Uterus (tissue), 4 donors: ENCODE results near the gene DNMBP. TPM values are rescaled to one million over a fixed set of nuclear protein-coding genes. Genes with fewer than 3 reads are reported as not detected.

Source experiments
- DNase-seq, 2 donors: peaks; one replicate each; pipeline ENCODE4 v3.0.0-alpha.2; 2019 to 2020
- H3K27ac ChIP-seq, 2 donors: fragments of 200-600 bp; sonication (generic); 1 replicate in 1 of 2; 2 replicates in 1 of 2; pipeline ENCODE4 v1.5.1; 2016 to 2018
- H3K27me3 ChIP-seq, 2 donors: fragments of 200-600 bp; sonication (generic); one replicate each; pipeline ENCODE4 v1.5.1; 2018 to 2019; ENCODE audit warnings: control low read depth in 1 of 2
- H3K36me3 ChIP-seq, 2 donors: fragments of 200-600 bp; sonication (generic); one replicate each; pipeline ENCODE4 v1.5.1; 2019; ENCODE audit warnings: control low read depth in 1 of 2
- H3K4me1 ChIP-seq, 2 donors: fragments of 200-600 bp; sonication (generic); one replicate each; pipeline ENCODE4 v1.5.1; 2018 to 2019; ENCODE audit warnings: control low read depth in 1 of 2
- H3K4me3 ChIP-seq, 2 donors: fragments of 200-600 bp; sonication (generic); 1 replicate in 1 of 2; 2 replicates in 1 of 2; pipeline ENCODE4 v1.5.1; 2018 to 2019; ENCODE audit warnings: mild to moderate bottlenecking in 1 of 2
- H3K9me3 ChIP-seq, 2 donors: fragments of 200-600 bp; sonication (generic); one replicate each; pipeline ENCODE4 v1.5.1; 2019; ENCODE audit warnings: control low read depth in 1 of 2
- CTCF ChIP-seq, 4 experiments: fragments of 200-600 bp in 2 of 4; fragments of 450-650 bp in 2 of 4; sonication (generic) in 2 of 4; IDR thresholded peaks; one replicate each; pipeline ENCODE4 v1.5.1; 2016 to 2019; ENCODE audit warnings: antibody characterized with exemption in 4 of 4, mild to moderate bottlenecking in 2 of 4, moderate library complexity in 1 of 4
- POLR2A ChIP-seq, 2 donors: fragments of 450-650 bp; IDR thresholded peaks; one replicate each; pipeline ENCODE4 v1.6.1; 2016; ENCODE audit warnings: antibody characterized with exemption in 2 of 2, mild to moderate bottlenecking in 1 of 2, moderate library complexity in 1 of 2
- intact Hi-C: fragments of 100-400 bp; cut with DNase I; formaldehyde crosslinking; loops from one replicate; pipeline ENCODE4 v1.15.1; 2023; ENCODE audit warnings: low total_unique reads
- total RNA-seq, 4 donors: library from RNA; depleted of rRNA in 3 of 4; stranded (reverse); fragments of >200 nt in 3 of 4; gene quantifications; one replicate each; pipeline versions ENCODE4 v1.1.0 to v1.2.4, GENCODE V29; 2014 to 2023
- donor health status: DM: yes; HTN: yes; CAD: no.

The DNMBP gene
- total RNA-seq, 4 donors from 2014 or later: 5.9 to 34.9 (median 22.4) TPM

GRCh38 chr10:99996671-99997648, 12.8 kb downstream of the DNMBP start:
- Histone ChIP-seq H3K4me3 (no peak overlapping the region), H3K27ac (peak overlapping the region; percentile 46 to 66), H3K4me1 (peaks cover 0 to 6% of the 10 kb centered on the region in 2 donors), H3K9me3 (no peaks in the 10 kb centered on the region), H3K36me3 (no peaks in the 10 kb centered on the region), H3K27me3 (no peaks in the 10 kb centered on the region)
- intact Hi-C loops: loop anchor here (5.0 kb wide), 1 partner anchor 690 kb away; no protein-coding TSS in a partner anchor
- DNase-seq: no peak
- TF ChIP-seq CTCF (IDR thresholded peaks at IDR 0.05): no peak
- TF ChIP-seq POLR2A (IDR thresholded peaks at IDR 0.05): no peak

- H3K27ac ChIP-seq: peak overlapping the region in 1 of 2 donors; percentile 66
These were observed 14.0 kb downstream of the DNMBP start for GRCh38 chr10:99995713-99996112.

GRCh38 chr10:99995269-99995668, 14.5 kb downstream of the DNMBP start:
- TF ChIP-seq POLR2A (IDR thresholded peaks at IDR 0.05) (no peak), CTCF (IDR thresholded peaks at IDR 0.05) (no peak)

More at GRCh38 chr10:99995713-99996112, 14.0 kb downstream of the DNMBP start:
- Histone ChIP-seq H3K4me3 (no peak overlapping the region), H3K27me3 (no peaks in the 10 kb centered on the region), H3K9me3 (no peaks in the 10 kb centered on the region), H3K4me1 (peaks cover 0 to 6% of the 10 kb centered on the region in 2 donors), H3K36me3 (no peaks in the 10 kb centered on the region)
- no peak for DNase-seq
- TF ChIP-seq CTCF (IDR thresholded peaks at IDR 0.05): no peak
- intact Hi-C loops: loop anchor here (5.0 kb wide), 1 partner anchor 688 kb away; no protein-coding TSS in a partner anchor

GRCh38 chr10:99994801-99995200, 14.9 kb downstream of the DNMBP start:
- Histone ChIP-seq H3K27me3 (no peaks in the 10 kb centered on the region), H3K36me3 (no peaks in the 10 kb centered on the region), H3K27ac (peak overlapping the region in 1 of 2 donors; percentile 21), H3K4me1 (peaks cover 0 to 6% of the 10 kb centered on the region in 2 donors), H3K4me3 (no peak overlapping the region), H3K9me3 (no peaks in the 10 kb centered on the region)
- no peak for TF ChIP-seq CTCF (IDR thresholded peaks at IDR 0.05)
- no peak for TF ChIP-seq POLR2A (IDR thresholded peaks at IDR 0.05)
- no peak for DNase-seq
- intact Hi-C loops: loop anchor here (5.0 kb wide), 1 partner anchor 688 kb away; no protein-coding TSS in a partner anchor

More at GRCh38 chr10:99995269-99995668, 14.5 kb downstream of the DNMBP start:
- no peak overlapping the region for H3K27ac ChIP-seq
- no peaks in the 10 kb centered on the region for H3K27me3 ChIP-seq
- no peaks in the 10 kb centered on the region for H3K36me3 ChIP-seq
- no peak overlapping the region for H3K4me3 ChIP-seq
- DNase-seq: no peak
- intact Hi-C loops: loop anchor here (5.0 kb wide), 1 partner anchor 688 kb away; no protein-coding TSS in a partner anchor
- no peaks in the 10 kb centered on the region for H3K9me3 ChIP-seq
- H3K4me1 ChIP-seq: peaks cover 0 to 6% of the 10 kb centered on the region in 2 donors
